HG03558 (cell line): ENCODE results near the gene GPR171.

Experiments
- ATAC-seq: cut with Tn5 transposase; IDR thresholded peaks from one replicate; pipeline ENCODE4 v1.9.1; 2021; ENCODE audit warnings: moderate number of reproducible peaks; ENCODE audit not compliant: unreplicated experiment; ENCODE audit errors: extremely low read depth

GPR171 gene

GRCh38 chr3:151191095-151191494, 11.9 kb downstream of the GPR171 start:
- ATAC-seq: no peak

- ATAC-seq: no peak
These were observed 19.7 kb downstream of the GPR171 start for GRCh38 chr3:151183265-151183671.

- ATAC-seq: no peak
These were observed 20.5 kb downstream of the GPR171 start for GRCh38 chr3:151182349-151183079.

- no peak for ATAC-seq
These were observed 24.7 kb downstream of the GPR171 start for GRCh38 chr3:151178208-151178845.

- ATAC-seq: no peak
These were observed 27.1 kb downstream of the GPR171 start for GRCh38 chr3:151175952-151176351.

GRCh38 chr3:151174351-151174750, 28.7 kb downstream of the GPR171 start:
- no peak for ATAC-seq

GRCh38 chr3:151171145-151171757, 31.8 kb downstream of the GPR171 start:
- ATAC-seq: peak; percentile 53

GRCh38 chr3:151169948-151170679, 32.9 kb downstream of the GPR171 start:
- ATAC-seq: peak; percentile 24

- peak; percentile 29 for ATAC-seq
These were observed 33.6 kb downstream of the GPR171 start for GRCh38 chr3:151169262-151169947.

GRCh38 chr3:151168269-151169094, 34.5 kb downstream of the GPR171 start:
- ATAC-seq: no peak

- ATAC-seq: no peak
These were observed 36.9 kb downstream of the GPR171 start for GRCh38 chr3:151166161-151166560.

- no peak for ATAC-seq
These were observed 37.8 kb downstream of the GPR171 start for GRCh38 chr3:151165226-151165625.

- no peak for ATAC-seq
These were observed 43.2 kb downstream of the GPR171 start for GRCh38 chr3:151159806-151160205.

- peak; percentile 62 for ATAC-seq
These were observed 46.3 kb downstream of the GPR171 start for GRCh38 chr3:151156618-151157216.

GRCh38 chr3:151155409-151156128, 47.4 kb downstream of the GPR171 start:
- ATAC-seq: no peak

- no peak for ATAC-seq
These were observed 48.5 kb downstream of the GPR171 start for GRCh38 chr3:151154566-151154965.

GRCh38 chr3:151152455-151153079, 50.4 kb downstream of the GPR171 start:
- no peak for ATAC-seq
